H9 (cell line): ENCODE data around the gene MAP3K9. TPM values are rescaled to one million over a fixed set of nuclear protein-coding genes. Genes with fewer than 3 reads are reported as not detected.

Experiments used
- DNase-seq: peaks from one replicate; pipeline ENCODE4 v3.0.0-alpha.2; 2017
- H2AFZ ChIP-seq: one replicate; pipeline ENCODE4 v1.6.1; 2013; ENCODE audit warnings: mild to moderate bottlenecking, low read length, control low read depth, moderate library complexity
- H2AK5ac ChIP-seq: 2 replicates; pipeline ENCODE4 v1.6.1; 2013; ENCODE audit warnings: low read length, control low read depth, mixed read lengths; ENCODE audit not compliant: insufficient read length
- H2BK120ac ChIP-seq: one replicate; pipeline ENCODE4 v1.6.1; 2013; ENCODE audit warnings: low read depth, mild to moderate bottlenecking, low read length, control low read depth, inconsistent platforms; ENCODE audit not compliant: poor library complexity, severe bottlenecking
- H2BK12ac ChIP-seq: 2 replicates; pipeline ENCODE4 v1.6.1; 2013; ENCODE audit warnings: low read length, control low read depth, mixed read lengths, low read depth; ENCODE audit not compliant: insufficient read length
- H2BK15ac ChIP-seq: 2 replicates; pipeline ENCODE4 v1.6.1; 2013; ENCODE audit warnings: low read depth, low read length, control low read depth
- H2BK20ac ChIP-seq: one replicate; pipeline ENCODE4 v1.6.1; 2013; ENCODE audit warnings: low read depth, mild to moderate bottlenecking, low read length, control low read depth, inconsistent platforms; ENCODE audit not compliant: poor library complexity, severe bottlenecking
- H2BK5ac ChIP-seq: 2 replicates; pipeline ENCODE4 v1.6.1; 2013; ENCODE audit warnings: low read length, control low read depth, mixed read lengths; ENCODE audit not compliant: insufficient read length
- H3K14ac ChIP-seq: 2 replicates; pipeline ENCODE4 v1.6.1; 2013; ENCODE audit warnings: low read length, control low read depth; ENCODE audit not compliant: insufficient read depth
- H3K18ac ChIP-seq: 2 replicates; pipeline ENCODE4 v1.6.1; 2013; ENCODE audit warnings: low read depth, mild to moderate bottlenecking, mixed read lengths, low read length, control low read depth; ENCODE audit not compliant: insufficient read length
- H3K23ac ChIP-seq: 2 replicates; pipeline ENCODE4 v1.6.1; 2013; ENCODE audit warnings: low read length, control low read depth, mixed read lengths, low read depth; ENCODE audit not compliant: insufficient read length
- H3K23me2 ChIP-seq: 2 replicates; pipeline ENCODE4 v1.6.1; 2013; ENCODE audit warnings: low read depth, mild to moderate bottlenecking, mixed read lengths, low read length, control low read depth; ENCODE audit not compliant: insufficient read length, poor library complexity, severe bottlenecking
- H3K27ac ChIP-seq: 2 replicates; pipeline ENCODE4 v1.5.1; 2013; ENCODE audit warnings: low read length, control low read depth, mixed read lengths, low read depth; ENCODE audit not compliant: insufficient read length
- H3K27me3 ChIP-seq: 2 replicates; pipeline ENCODE4 v1.6.1; 2013; ENCODE audit warnings: low read length, control low read depth, inconsistent platforms; ENCODE audit not compliant: insufficient read depth
- H3K4ac ChIP-seq: 2 replicates; pipeline ENCODE4 v1.6.1; 2013; ENCODE audit warnings: low read depth, mild to moderate bottlenecking, control low read depth, inconsistent platforms, low read length, moderate library complexity
- H3K4me1 ChIP-seq: 2 replicates; pipeline ENCODE4 v1.6.1; 2013; ENCODE audit warnings: low read length, control low read depth, inconsistent platforms; ENCODE audit not compliant: insufficient read depth
- H3K4me2 ChIP-seq: 2 replicates; pipeline ENCODE4 v1.6.1; 2013; ENCODE audit warnings: low read length, control low read depth, mixed read lengths; ENCODE audit not compliant: insufficient read length, insufficient read depth
- H3K56ac ChIP-seq: 2 replicates; pipeline ENCODE4 v1.6.1; 2013; ENCODE audit warnings: low read depth, mild to moderate bottlenecking, mixed read lengths, low read length, control low read depth; ENCODE audit not compliant: insufficient read length
- H3K79me1 ChIP-seq: 2 replicates; pipeline ENCODE4 v1.6.1; 2013; ENCODE audit warnings: low read depth, mild to moderate bottlenecking, moderate library complexity, low read length, control low read depth, inconsistent platforms; ENCODE audit not compliant: insufficient read depth, poor library complexity, severe bottlenecking
- H3K79me2 ChIP-seq: 2 replicates; pipeline ENCODE4 v1.6.1; 2013; ENCODE audit warnings: low read length, control low read depth, inconsistent platforms; ENCODE audit not compliant: insufficient read depth
- H3K9ac ChIP-seq: 2 replicates; pipeline ENCODE4 v1.6.1; 2013; ENCODE audit warnings: low read length, control low read depth, mixed read lengths; ENCODE audit not compliant: insufficient read length; ENCODE audit errors: extremely low read depth
- H3K9me3 ChIP-seq: one replicate; pipeline ENCODE4 v1.6.1; 2013; ENCODE audit warnings: low read depth, low read length, inconsistent platforms; ENCODE audit not compliant: control insufficient read depth
- H3T11ph ChIP-seq: one replicate; pipeline ENCODE4 v1.6.1; 2013; ENCODE audit warnings: mild to moderate bottlenecking, low read length, control low read depth, inconsistent platforms
- H4K20me1 ChIP-seq: one replicate; pipeline ENCODE4 v1.6.1; 2013; ENCODE audit not compliant: control insufficient read depth, insufficient read length, insufficient read depth
- H4K5ac ChIP-seq: 2 replicates; pipeline ENCODE4 v1.6.1; 2013; ENCODE audit warnings: low read depth, mild to moderate bottlenecking, mixed read lengths, low read length, control low read depth; ENCODE audit not compliant: insufficient read length
- H4K8ac ChIP-seq: replicated peaks from 2 replicates; pipeline ENCODE4 v1.6.1; 2013; ENCODE audit warnings: low read length, control low read depth, mixed read lengths, low read depth; ENCODE audit not compliant: insufficient read length
- H4K91ac ChIP-seq: 2 replicates; pipeline ENCODE4 v1.6.1; 2013; ENCODE audit warnings: low read depth, mild to moderate bottlenecking, moderate library complexity, mixed read lengths, low read length, control low read depth; ENCODE audit not compliant: insufficient read length
- H3K27ac Mint-ChIP-seq, 3 experiments: 2 replicates in 2 of 3; 3 replicates in 1 of 3; pipeline ENCODE4 v1.8.0; 2020 to 2021; ENCODE audit warnings: mixed read lengths in 3 of 3, mild to moderate bottlenecking in 1 of 3, moderate library complexity in 1 of 3
- H3K27me3 Mint-ChIP-seq: 2 replicates; pipeline ENCODE4 v1.8.0; 2021; ENCODE audit warnings: low read depth, mild to moderate bottlenecking, moderate library complexity, mixed read lengths
- H3K36me3 Mint-ChIP-seq, 3 experiments: 2 replicates in 2 of 3; 3 replicates in 1 of 3; pipeline ENCODE4 v1.8.0; 2020 to 2021; ENCODE audit warnings: low read depth in 3 of 3, mixed read lengths in 3 of 3; ENCODE audit not compliant: insufficient read depth in 1 of 3
- H3K4me1 Mint-ChIP-seq, 2 experiments: 2 replicates each; pipeline ENCODE4 v1.8.0; 2020; ENCODE audit warnings: mixed read lengths in 2 of 2
- H3K4me3 Mint-ChIP-seq, 2 experiments: 2 replicates in 1 of 2; 3 replicates in 1 of 2; pipeline ENCODE4 v1.8.0; 2020 to 2021; ENCODE audit warnings: mild to moderate bottlenecking in 2 of 2, mixed read lengths in 2 of 2, moderate library complexity in 1 of 2
- H3K9me3 Mint-ChIP-seq, 2 experiments: 2 replicates in 1 of 2; 3 replicates in 1 of 2; pipeline ENCODE4 v1.8.0; 2020; ENCODE audit warnings: mild to moderate bottlenecking in 2 of 2, mixed read lengths in 2 of 2, moderate library complexity in 1 of 2
- WGBS: extraction: QIAGEN DNeasy Blood & Tissue Kit; methylation state at CpG from one replicate; pipeline ENCODE4 v1.1.7; 2013; ENCODE audit warnings: missing lambda C conversion rate, low lambda C conversion rate, mixed read lengths; ENCODE audit not compliant: insufficient read length; ENCODE audit errors: extremely low coverage; 5-methylcytosine and 5-hydroxymethylcytosine counted together
- total RNA-seq: library from RNA; stranded (reverse); gene quantifications from 2 replicates; pipeline ENCODE4 v1.2.1, GENCODE V29; 2021
- TF ChIP-seq, protein P1 (sequence below): fragments of 200-600 bp; sonication (generic); conservative IDR thresholded peaks from 3 replicates; pipeline ENCODE4 v1.8.0; 2021; ENCODE audit warnings: antibody characterized with exemption, mild to moderate bottlenecking

Gene MAP3K9
- total RNA-seq, 1 experiment from 2014 or later: 20.0 TPM

DNA sequence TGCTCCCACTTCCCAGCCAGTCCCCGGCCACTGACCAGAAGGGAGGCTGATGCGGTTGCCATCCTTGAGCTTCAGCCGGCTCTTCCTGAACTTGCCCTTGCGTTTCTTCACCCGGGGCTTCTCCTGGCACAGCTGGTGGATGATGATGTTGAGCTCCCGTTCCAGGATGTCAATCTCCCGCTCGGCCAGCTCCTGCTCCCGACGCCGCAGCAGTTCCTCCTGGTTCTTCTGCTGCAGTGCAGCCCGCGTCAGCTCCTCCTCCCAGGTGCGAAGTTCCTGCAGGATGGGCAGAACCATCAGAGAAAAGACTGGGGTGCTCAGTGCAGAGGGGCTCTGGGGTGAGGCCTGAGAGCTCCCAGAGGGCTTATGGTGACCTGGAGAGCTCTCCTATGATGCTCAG lies 67.0 kb downstream of the MAP3K9 start:
- Histone ChIP-seq H3K4me2 (no peak overlapping the region), H2AK5ac (no peak overlapping the region), H3K27ac (no peak overlapping the region), H3K27me3 (no peaks in the 10 kb centered on the region), H2BK5ac (no peak overlapping the region), H4K20me1 (no peaks in the 10 kb centered on the region), H4K5ac (no peak overlapping the region), H3K4me1 (no peaks in the 10 kb centered on the region), H3K79me2 (no peaks in the 10 kb centered on the region), H3K9ac (no peak overlapping the region), H3K56ac (no peak overlapping the region), H3K23ac (no peak overlapping the region), H3K18ac (no peak overlapping the region), H3K79me1 (no peaks in the 10 kb centered on the region), H2BK15ac (no peak overlapping the region), H3T11ph (no peak overlapping the region), H4K8ac (no peak overlapping the region), H2BK12ac (no peak overlapping the region), H3K14ac (no peak overlapping the region), H2BK120ac (no peak overlapping the region), H3K23me2 (no peaks in the 10 kb centered on the region), H4K91ac (no peak overlapping the region), H3K9me3 (no peaks in the 10 kb centered on the region), H2AFZ (no peak overlapping the region), H2BK20ac (no peak overlapping the region), H3K4ac (no peak overlapping the region)
- Mint-ChIP-seq H3K27ac (peak overlapping the region in 1 of 3 experiments; percentile 8; a peak in 1 of 7 replicates), H3K4me1 (no peaks in the 10 kb centered on the region), H3K27me3 (no peaks in the 10 kb centered on the region), H3K9me3 (no peaks in the 10 kb centered on the region), H3K36me3 (peaks cover 21 to 65% (median 48%) of the 10 kb centered on the region in 3 experiments; a peak in 6 of 7 replicates), H3K4me3 (no peak overlapping the region)
- TF ChIP-seq, protein P1, sequence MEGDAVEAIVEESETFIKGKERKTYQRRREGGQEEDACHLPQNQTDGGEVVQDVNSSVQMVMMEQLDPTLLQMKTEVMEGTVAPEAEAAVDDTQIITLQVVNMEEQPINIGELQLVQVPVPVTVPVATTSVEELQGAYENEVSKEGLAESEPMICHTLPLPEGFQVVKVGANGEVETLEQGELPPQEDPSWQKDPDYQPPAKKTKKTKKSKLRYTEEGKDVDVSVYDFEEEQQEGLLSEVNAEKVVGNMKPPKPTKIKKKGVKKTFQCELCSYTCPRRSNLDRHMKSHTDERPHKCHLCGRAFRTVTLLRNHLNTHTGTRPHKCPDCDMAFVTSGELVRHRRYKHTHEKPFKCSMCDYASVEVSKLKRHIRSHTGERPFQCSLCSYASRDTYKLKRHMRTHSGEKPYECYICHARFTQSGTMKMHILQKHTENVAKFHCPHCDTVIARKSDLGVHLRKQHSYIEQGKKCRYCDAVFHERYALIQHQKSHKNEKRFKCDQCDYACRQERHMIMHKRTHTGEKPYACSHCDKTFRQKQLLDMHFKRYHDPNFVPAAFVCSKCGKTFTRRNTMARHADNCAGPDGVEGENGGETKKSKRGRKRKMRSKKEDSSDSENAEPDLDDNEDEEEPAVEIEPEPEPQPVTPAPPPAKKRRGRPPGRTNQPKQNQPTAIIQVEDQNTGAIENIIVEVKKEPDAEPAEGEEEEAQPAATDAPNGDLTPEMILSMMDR: no peak
- no CpG with 5 or more reads among the region's 14 CpGs for WGBS
- no peak for DNase-seq
